Activated naive CD8-positive, alpha-beta T cell treated with anti-CD3 and anti-CD28 coated beads for 36 hours (primary cell): ENCODE measurements around the gene STYXL2. TPM values are rescaled to one million over a fixed set of nuclear protein-coding genes. Genes with fewer than 3 reads are reported as not detected.

ENCODE experiments used
- DNase-seq: peaks from one replicate; pipeline ENCODE4 v3.0.0; 2021
- H3K27ac Mint-ChIP-seq: one replicate; pipeline ENCODE4 v1.8.0; 2022; ENCODE audit warnings: mild to moderate bottlenecking, moderate library complexity, mixed read lengths
- H3K27me3 Mint-ChIP-seq: one replicate; pipeline ENCODE4 v1.8.0; 2022; ENCODE audit warnings: mild to moderate bottlenecking, mixed read lengths
- H3K36me3 Mint-ChIP-seq: one replicate; pipeline ENCODE4 v1.8.0; 2021; ENCODE audit warnings: mild to moderate bottlenecking, mixed read lengths
- H3K4me1 Mint-ChIP-seq: one replicate; pipeline ENCODE4 v1.8.0; 2021; ENCODE audit warnings: mixed read lengths
- H3K4me3 Mint-ChIP-seq: one replicate; pipeline ENCODE4 v1.8.0; 2022; ENCODE audit warnings: mild to moderate bottlenecking, moderate library complexity, mixed read lengths
- H3K9me3 Mint-ChIP-seq: one replicate; pipeline ENCODE4 v1.8.0; 2022; ENCODE audit warnings: mixed read lengths
- total RNA-seq, 2 experiments: library from RNA; stranded (reverse); gene quantifications; one replicate each; pipeline ENCODE4 v1.2.3, GENCODE V29; 2021

Gene STYXL2
- total RNA-seq, 2 experiments from 2014 or later, result not detected

DNA sequence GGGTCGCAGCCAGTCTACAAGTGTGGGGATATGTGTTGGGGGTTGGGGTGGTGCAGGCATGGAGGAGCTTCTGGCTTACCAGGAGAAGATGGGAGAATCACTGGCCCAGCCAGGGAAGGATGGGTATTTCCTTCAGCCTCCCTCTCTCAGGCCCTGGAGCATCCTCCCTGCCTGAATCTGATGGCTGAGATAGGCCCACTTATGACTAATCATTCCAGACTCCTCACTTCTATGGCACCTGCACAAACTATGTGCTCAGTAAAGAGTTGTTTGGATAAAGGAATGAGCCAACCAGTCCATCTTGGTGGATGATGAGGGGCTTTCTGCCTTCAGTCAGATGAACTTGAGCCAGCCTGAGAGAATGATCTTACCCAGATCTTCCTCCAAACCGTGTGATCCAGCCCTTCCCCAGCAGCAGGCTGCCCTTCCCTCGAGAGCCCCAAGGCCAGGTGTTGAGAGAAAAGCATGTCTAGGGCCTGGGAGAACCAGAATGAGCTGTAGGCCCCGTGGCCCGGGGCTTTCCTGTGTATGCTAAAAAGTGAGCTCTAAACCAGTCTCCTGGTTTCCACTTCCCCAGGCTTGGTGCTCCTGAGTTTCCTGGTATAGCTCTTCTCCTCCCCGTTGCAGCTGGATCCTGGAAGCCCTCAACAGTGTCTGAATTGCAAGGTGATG is 5.0 kb upstream of the STYXL2 start:
- Mint-ChIP-seq H3K4me1 (peaks cover 10% of the 10 kb centered on the region), H3K27ac (no peak overlapping the region), H3K4me3 (no peak overlapping the region), H3K9me3 (no peaks in the 10 kb centered on the region), H3K27me3 (no peaks in the 10 kb centered on the region), H3K36me3 (peaks cover 3% of the 10 kb centered on the region)
- no peak for DNase-seq

- Mint-ChIP-seq H3K27me3 (no peaks in the 10 kb centered on the region), H3K4me3 (no peak overlapping the region), H3K27ac (peak overlapping the region; percentile 86), H3K4me1 (peaks cover 11% of the 10 kb centered on the region), H3K9me3 (no peaks in the 10 kb centered on the region), H3K36me3 (peaks cover 3% of the 10 kb centered on the region)
- no peak for DNase-seq
These were observed 3.9 kb upstream of the STYXL2 start for GRCh38 chr1:167089939-167090313.

GRCh38 chr1:167090314-167090942 is 3.4 kb upstream of the STYXL2 start, which contains the start of gene GPA33:
Gene GPA33, minus strand, starts transcription at chr1:167090377. Its CDS starts 90 bp downstream, at chr1:167090287.
- no peak for DNase-seq
- Mint-ChIP-seq H3K4me3 (peak within 1 kb of the TSS; percentile 29), H3K4me1 (peaks cover 16% of the 10 kb centered on the region), H3K9me3 (no peaks in the 10 kb centered on the region), H3K27me3 (no peaks in the 10 kb centered on the region), H3K36me3 (peaks cover 5% of the 10 kb centered on the region), H3K27ac (peak within 1 kb of the TSS; percentile 86)

DNA sequence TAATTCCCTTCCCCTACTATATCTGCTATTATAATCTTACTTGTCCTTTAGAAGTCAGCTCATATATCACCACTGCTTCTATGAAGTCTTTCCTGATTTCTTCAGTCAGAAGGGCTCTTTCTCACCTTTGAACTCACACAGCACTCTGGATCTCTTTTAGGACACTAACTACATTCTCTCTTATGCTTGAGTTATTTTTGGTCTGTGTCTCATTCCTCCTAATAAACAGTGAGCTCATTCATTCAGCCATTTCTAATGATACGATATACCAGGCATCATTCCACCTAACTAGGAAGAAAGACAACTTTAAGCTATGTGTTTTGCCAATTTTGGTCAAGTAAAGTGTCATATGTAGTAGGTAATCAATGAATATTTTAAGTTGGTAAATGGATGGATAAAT is 1.2 kb upstream of the STYXL2 start:
- Mint-ChIP-seq H3K4me1 (peaks cover 19% of the 10 kb centered on the region), H3K36me3 (peaks cover 5% of the 10 kb centered on the region), H3K4me3 (no peak overlapping the region), H3K27ac (no peak overlapping the region), H3K9me3 (no peaks in the 10 kb centered on the region), H3K27me3 (no peaks in the 10 kb centered on the region)
- no peak for DNase-seq

DNA sequence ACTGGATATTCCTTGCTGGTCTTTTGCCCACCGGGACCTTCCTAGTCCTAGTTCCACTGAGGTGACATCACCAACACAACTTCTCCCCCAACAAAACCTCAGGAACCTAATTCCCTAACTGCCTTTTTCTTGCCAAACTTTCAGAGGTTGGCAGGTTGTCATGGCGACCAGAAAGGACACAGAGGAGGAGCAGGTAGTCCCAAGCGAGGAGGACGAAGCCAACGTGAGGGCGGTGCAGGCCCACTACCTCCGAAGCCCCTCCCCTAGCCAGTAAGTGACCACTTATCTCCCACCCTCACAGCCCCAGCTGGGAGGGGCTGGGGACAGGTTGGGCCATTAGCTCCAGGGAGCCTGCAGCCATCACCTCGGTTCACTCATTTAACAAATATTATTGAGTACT is 815 bp downstream of the STYXL2 start:
- no peak for DNase-seq
- no peaks in the 10 kb centered on the region for H3K9me3 Mint-ChIP-seq
- H3K4me1 Mint-ChIP-seq, result peaks cover 19% of the 10 kb centered on the region

GRCh38 chr1:167095368-167095767 is 1.5 kb downstream of the STYXL2 start:
- Mint-ChIP-seq H3K27me3 (no peaks in the 10 kb centered on the region), H3K36me3 (peaks cover 3% of the 10 kb centered on the region), H3K9me3 (no peaks in the 10 kb centered on the region), H3K4me3 (no peak overlapping the region), H3K27ac (no peak overlapping the region), H3K4me1 (peaks cover 15% of the 10 kb centered on the region)
- no peak for DNase-seq

More for the DNA sequence above, 815 bp downstream of the STYXL2 start:
- Mint-ChIP-seq H3K4me3 (no peak overlapping the region), H3K36me3 (peaks cover 5% of the 10 kb centered on the region), H3K27ac (no peak overlapping the region), H3K27me3 (no peaks in the 10 kb centered on the region)

DNA sequence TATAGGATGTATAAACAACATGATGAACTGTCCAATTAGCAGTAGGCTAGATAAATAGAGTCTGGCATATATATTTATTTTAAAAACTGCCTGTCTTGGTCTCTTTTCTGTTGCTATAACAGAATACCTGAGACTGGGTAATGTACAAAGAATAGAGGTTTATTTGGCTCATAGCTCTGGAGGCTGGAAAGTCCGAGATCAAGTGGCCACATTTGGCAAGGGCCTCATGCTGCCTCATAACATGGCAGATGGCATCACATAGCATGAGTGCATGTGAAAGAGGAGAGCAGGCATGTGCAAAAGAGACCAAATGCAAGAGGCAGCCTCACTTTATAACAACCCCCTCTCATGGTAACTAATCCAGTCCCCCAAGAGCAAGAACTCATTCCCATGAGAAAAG is 6.0 kb downstream of the STYXL2 start:
- Mint-ChIP-seq H3K36me3 (peaks cover 2% of the 10 kb centered on the region), H3K9me3 (no peaks in the 10 kb centered on the region), H3K4me1 (peaks cover 27% of the 10 kb centered on the region), H3K27ac (no peak overlapping the region), H3K4me3 (no peak overlapping the region), H3K27me3 (no peaks in the 10 kb centered on the region)
- no peak for DNase-seq

GRCh38 chr1:167100730-167101129 is 6.9 kb downstream of the STYXL2 start:
- H3K4me1 Mint-ChIP-seq, result peaks cover 28% of the 10 kb centered on the region
- no peaks in the 10 kb centered on the region for H3K36me3 Mint-ChIP-seq
- DNase-seq, result no peak
- H3K9me3 Mint-ChIP-seq, result no peaks in the 10 kb centered on the region
- no peak overlapping the region for H3K27ac Mint-ChIP-seq
- H3K27me3 Mint-ChIP-seq, result no peaks in the 10 kb centered on the region
- H3K4me3 Mint-ChIP-seq, result no peak overlapping the region

GRCh38 chr1:167101754-167102153 is 7.9 kb downstream of the STYXL2 start:
- Mint-ChIP-seq H3K36me3 (no peaks in the 10 kb centered on the region), H3K27me3 (no peaks in the 10 kb centered on the region), H3K4me1 (peaks cover 29% of the 10 kb centered on the region), H3K27ac (no peak overlapping the region), H3K9me3 (no peaks in the 10 kb centered on the region), H3K4me3 (no peak overlapping the region)
- DNase-seq, result no peak

GRCh38 chr1:167102906-167103573 is 9.2 kb downstream of the STYXL2 start:
- no peak overlapping the region for H3K4me3 Mint-ChIP-seq
- H3K36me3 Mint-ChIP-seq, result no peaks in the 10 kb centered on the region
- DNase-seq, result no peak
- peaks cover 1% of the 10 kb centered on the region for H3K9me3 Mint-ChIP-seq
- H3K27me3 Mint-ChIP-seq, result no peaks in the 10 kb centered on the region
- H3K4me1 Mint-ChIP-seq, result peaks cover 29% of the 10 kb centered on the region
- H3K27ac Mint-ChIP-seq, result no peak overlapping the region

GRCh38 chr1:167104256-167104633 is 10.4 kb downstream of the STYXL2 start:
- no peak for DNase-seq
- Mint-ChIP-seq H3K4me3 (no peak overlapping the region), H3K27me3 (no peaks in the 10 kb centered on the region)

DNA sequence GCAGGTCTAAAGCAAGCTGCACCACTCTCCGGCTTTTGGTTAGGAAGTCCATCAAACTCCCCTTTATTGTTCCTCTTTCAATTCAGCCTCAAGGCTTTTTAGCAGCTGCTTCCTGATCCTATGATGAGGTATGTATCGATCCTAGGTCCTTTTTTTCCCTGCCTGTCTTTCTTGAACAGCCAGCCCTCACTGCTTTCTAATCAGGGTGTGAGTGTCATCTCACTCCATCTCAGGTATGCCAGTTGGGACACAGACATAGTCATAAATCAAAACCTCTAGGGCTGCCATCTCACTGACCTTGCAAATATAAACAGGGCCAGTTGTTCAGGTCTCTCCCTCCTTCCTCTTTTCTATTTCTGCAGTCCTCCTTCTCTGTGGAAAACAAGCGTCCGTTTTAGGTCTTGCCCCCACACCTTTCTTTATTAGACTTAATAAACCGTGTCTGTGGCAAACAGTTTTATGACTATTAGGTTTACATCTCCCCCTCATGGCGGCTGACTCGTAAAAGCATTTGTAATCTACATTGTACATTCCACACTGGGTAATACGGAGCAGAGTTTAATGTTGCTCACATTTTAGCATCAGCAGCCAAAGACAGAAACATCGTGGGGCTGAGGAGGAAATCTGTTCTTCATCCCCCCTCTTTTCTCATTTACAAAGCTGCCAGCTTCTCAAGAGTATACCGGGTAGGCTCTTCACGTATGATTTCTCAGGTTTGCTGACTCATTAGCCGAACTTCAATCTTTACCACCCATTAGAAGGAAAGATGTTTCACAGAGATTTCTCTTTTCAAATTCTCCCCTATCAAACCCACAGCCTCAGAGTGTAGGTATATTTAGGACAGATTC is 11.6 kb downstream of the STYXL2 start:
- no peaks in the 10 kb centered on the region for H3K27me3 Mint-ChIP-seq
- H3K4me1 Mint-ChIP-seq, result peaks cover 49% of the 10 kb centered on the region
- H3K36me3 Mint-ChIP-seq, result peaks cover 3% of the 10 kb centered on the region
- H3K4me3 Mint-ChIP-seq, result no peak overlapping the region
- no peak overlapping the region for H3K27ac Mint-ChIP-seq
- no peak for DNase-seq
- peaks cover 7% of the 10 kb centered on the region for H3K9me3 Mint-ChIP-seq

More at GRCh38 chr1:167104256-167104633, 10.4 kb downstream of the STYXL2 start:
- peaks cover 37% of the 10 kb centered on the region for H3K4me1 Mint-ChIP-seq
- H3K27ac Mint-ChIP-seq, result peak overlapping the region; percentile 18
- H3K9me3 Mint-ChIP-seq, result peaks cover 1% of the 10 kb centered on the region
- no peaks in the 10 kb centered on the region for H3K36me3 Mint-ChIP-seq

DNA sequence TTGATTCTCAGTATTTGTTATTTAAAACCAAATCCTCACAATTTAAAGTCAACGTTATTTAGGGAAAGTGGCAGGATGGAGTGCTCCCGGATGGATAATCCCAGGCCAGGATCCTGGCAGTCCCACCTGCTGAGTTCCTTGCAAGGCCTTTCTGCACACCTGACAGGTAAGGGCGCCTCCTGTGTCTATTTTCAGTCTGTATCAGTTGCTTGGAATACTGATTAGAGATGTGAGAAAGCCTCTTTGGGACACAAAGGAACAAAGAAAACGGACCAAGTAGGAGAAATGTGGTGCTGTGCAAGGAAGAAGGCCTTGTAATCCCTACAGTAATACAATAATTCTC is 12.2 kb downstream of the STYXL2 start:
- H3K27me3 Mint-ChIP-seq, result no peaks in the 10 kb centered on the region
- no peak overlapping the region for H3K4me3 Mint-ChIP-seq
- H3K9me3 Mint-ChIP-seq, result peaks cover 12% of the 10 kb centered on the region
- H3K27ac Mint-ChIP-seq, result no peak overlapping the region
- no peak for DNase-seq
- H3K36me3 Mint-ChIP-seq, result peaks cover 3% of the 10 kb centered on the region
- peaks cover 55% of the 10 kb centered on the region for H3K4me1 Mint-ChIP-seq

GRCh38 chr1:167107456-167107855 is 13.6 kb downstream of the STYXL2 start:
- no peak for DNase-seq
- H3K4me1 Mint-ChIP-seq, result peaks cover 56% of the 10 kb centered on the region
- peaks cover 3% of the 10 kb centered on the region for H3K36me3 Mint-ChIP-seq
- no peak overlapping the region for H3K4me3 Mint-ChIP-seq
- H3K27me3 Mint-ChIP-seq, result no peaks in the 10 kb centered on the region
- no peak overlapping the region for H3K27ac Mint-ChIP-seq
- peaks cover 16% of the 10 kb centered on the region for H3K9me3 Mint-ChIP-seq

DNA sequence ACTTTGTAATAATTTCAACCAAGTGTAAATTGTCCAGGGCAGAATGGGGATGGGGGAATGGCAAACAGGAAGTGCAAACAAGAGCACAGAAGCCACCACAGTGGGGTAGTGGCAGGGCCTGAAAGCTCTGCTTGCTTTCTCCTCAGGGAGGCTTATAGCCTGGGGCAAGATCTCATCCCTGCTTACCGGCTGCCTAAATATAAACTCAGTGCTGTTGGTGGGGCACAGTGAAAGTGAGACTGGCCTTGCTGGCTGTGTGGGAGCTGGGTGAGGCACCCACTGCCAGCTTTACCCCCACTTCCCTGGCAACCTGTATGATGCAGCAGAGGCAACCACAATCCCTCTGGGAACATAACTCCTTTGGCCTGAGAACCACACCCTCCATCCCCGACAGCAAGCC is 15.2 kb downstream of the STYXL2 start:
- peaks cover 16% of the 10 kb centered on the region for H3K9me3 Mint-ChIP-seq
- H3K27me3 Mint-ChIP-seq, result no peaks in the 10 kb centered on the region
- peaks cover 41% of the 10 kb centered on the region for H3K4me1 Mint-ChIP-seq
- DNase-seq, result no peak
- H3K27ac Mint-ChIP-seq, result no peak overlapping the region
- peaks cover 3% of the 10 kb centered on the region for H3K36me3 Mint-ChIP-seq
- no peak overlapping the region for H3K4me3 Mint-ChIP-seq
